Measurements from ENCODE around the gene ANKRD6. TPM values are rescaled to one million over a fixed set of nuclear protein-coding genes. Genes with fewer than 3 reads are reported as not detected.

ANKRD6 gene
- total RNA-seq (2022; extraction: Qiagen RNA extraction), result 1.2 to 2.5 TPM (median 1.6 TPM) in 5 replicates

GRCh38 chr6:89432875-89433251, at the start of gene ANKRD6:
Gene ANKRD6 (plus strand): TSS chr6:89433152. CDS start chr6:89566977, 133,825 bp downstream.

GRCh38 chr6:89412071-89413005, 20.6 kb upstream of the ANKRD6 start, which contains the start of gene RRAGD:
Gene RRAGD (minus strand): TSS chr6:89412273. CDS start chr6:89411993, 280 bp downstream.

GRCh38 chr6:89638320-89639195, 205.6 kb downstream of the ANKRD6 start, which contains the start of gene LYRM2:
Gene LYRM2 (minus strand): TSS chr6:89638747. CDS start chr6:89638716, 31 bp downstream.

Other genes starting within 250 kb of the ANKRD6 start
- not detected in 5 replicates for gene GABRR1, start 215.8 kb upstream of the ANKRD6 start, total RNA-seq (2022; extraction: Qiagen RNA extraction)
- gene GABRR2, start 117.9 kb upstream of the ANKRD6 start, total RNA-seq (2022; extraction: Qiagen RNA extraction), result 0.03 to 0.11 TPM (median 0.07 TPM) in 5 replicates
- gene UBE2J1, start 80.4 kb upstream of the ANKRD6 start, total RNA-seq (2022; extraction: Qiagen RNA extraction), result 13.5 to 16.5 TPM (median 14.4 TPM) in 5 replicates
- 3.2 to 4.7 TPM (median 3.7 TPM) in 5 replicates for gene RRAGD, start 20.9 kb upstream of the ANKRD6 start, total RNA-seq (2022; extraction: Qiagen RNA extraction)
- 28.3 to 40.4 TPM (median 29.6 TPM) in 5 replicates for gene LYRM2, start 205.6 kb downstream of the ANKRD6 start, total RNA-seq (2022; extraction: Qiagen RNA extraction)